HepG2 (cell line): ENCODE measurements around the gene IRF7. TPM values are rescaled to one million over a fixed set of nuclear protein-coding genes. Genes with fewer than 3 reads are reported as not detected.

Experiments
- AGO2 ChIP-seq: fragments of 200-400 bp; formaldehyde crosslinking; optimal IDR thresholded peaks from 2 replicates; pipeline ENCODE3; 2017; ENCODE audit warnings: mild to moderate bottlenecking, low read depth, low read length, moderate library complexity
- BRF2 ChIP-seq: sonication (generic); formaldehyde crosslinking; IDR thresholded peaks from 2 replicates; pipeline ENCODE4 v1.8.1; 2022; ENCODE audit warnings: mild to moderate bottlenecking, missing genetic modification reagents
- CHD4 ChIP-seq: fragments of 200-600 bp; sonication (generic); IDR thresholded peaks from 2 replicates; pipeline ENCODE4 v1.7.0; 2017; ENCODE audit warnings: mild to moderate bottlenecking, low read length, borderline replicate concordance
- HNRNPK ChIP-seq: fragments of 200-400 bp; formaldehyde crosslinking; IDR thresholded peaks from 2 replicates; pipeline ENCODE4 v1.6.1; 2018; ENCODE audit warnings: low read length, low read depth, moderate library complexity, mild to moderate bottlenecking; ENCODE audit not compliant: poor library complexity, severe bottlenecking
- KDM4B ChIP-seq: sonication (generic); formaldehyde crosslinking; IDR thresholded peaks from 2 replicates; pipeline ENCODE4 v1.4.0; 2020; ENCODE audit warnings: missing genetic modification reagents
- NONO ChIP-seq, 2 experiments: fragments of 450-650 bp in 1 of 2; sonication (generic) in 1 of 2; formaldehyde crosslinking in 1 of 2; IDR thresholded peaks in 1 of 2; conservative IDR thresholded peaks in 1 of 2; 2 replicates each; pipeline versions ENCODE4 v1.6.1 to v1.8.0; 2017 to 2022; ENCODE audit warnings: mild to moderate bottlenecking in 1 of 2, missing genetic modification reagents in 1 of 2, moderate library complexity in 1 of 2
- TEAD2 ChIP-seq: sonication (generic); formaldehyde crosslinking; IDR thresholded peaks from 2 replicates; pipeline ENCODE4 v1.9.0; 2021; ENCODE audit warnings: missing genetic modification reagents
- THYN1 ChIP-seq: sonication (generic); formaldehyde crosslinking; IDR thresholded peaks from 2 replicates; pipeline ENCODE4 v1.8.1; 2023; ENCODE audit warnings: low read depth, mild to moderate bottlenecking, moderate library complexity, missing genetic modification reagents, borderline replicate concordance
- TRIM22 ChIP-seq: fragments of 450-650 bp; IDR thresholded peaks from 2 replicates; pipeline ENCODE4 v1.6.1; 2017
- ZBTB40 ChIP-seq, 2 experiments: fragments of 450-650 bp in 1 of 2; sonication (generic) in 1 of 2; formaldehyde crosslinking in 1 of 2; IDR thresholded peaks; 2 replicates each; pipeline versions ENCODE4 v1.6.1 to v1.8.0; 2016 to 2022; ENCODE audit warnings: antibody characterized with exemption in 1 of 2, mild to moderate bottlenecking in 1 of 2, missing genetic modification reagents in 1 of 2
- ZMAT3 ChIP-seq: sonication (generic); formaldehyde crosslinking; conservative IDR thresholded peaks from 2 replicates; pipeline ENCODE4 v1.7.0; 2021; ENCODE audit warnings: missing genetic modification reagents
- ZNF10 ChIP-seq: sonication (generic); formaldehyde crosslinking; IDR thresholded peaks from 2 replicates; pipeline ENCODE4 v1.4.0; 2020; ENCODE audit warnings: mild to moderate bottlenecking, low read depth, missing genetic modification reagents, borderline replicate concordance
- ZNF362 ChIP-seq: sonication (generic); formaldehyde crosslinking; IDR thresholded peaks from 2 replicates; pipeline ENCODE4 v1.4.0; 2020; ENCODE audit warnings: missing genetic modification reagents, mild to moderate bottlenecking, borderline replicate concordance
- ZNF557 ChIP-seq: sonication (generic); formaldehyde crosslinking; IDR thresholded peaks from 2 replicates; pipeline ENCODE4 v1.4.0; 2020; ENCODE audit warnings: missing genetic modification reagents
- ZNF703 ChIP-seq: sonication (generic); formaldehyde crosslinking; IDR thresholded peaks from 2 replicates; pipeline ENCODE4 v1.5.1; 2020; ENCODE audit warnings: missing genetic modification reagents, mild to moderate bottlenecking, moderate library complexity, borderline replicate concordance
- polyA plus RNA-seq, 8 experiments: library from polyadenylated mRNA; depleted of rRNA in 3 of 8; stranded (reverse) in 7 of 8; unstranded in 1 of 8; fragments of >200 nt; fragmentation: Illumina TruSeq in 4 of 8; extraction: Trizol in 4 of 8; gene quantifications; 2 replicates each; pipeline versions ENCODE4 v1.2.1 to v1.2.3, GENCODE V29; 2011 to 2016; ENCODE audit warnings: low read depth in 4 of 8, missing spikeins in 1 of 8, mixed read lengths in 1 of 8; ENCODE audit not compliant: insufficient read depth in 1 of 8
- total RNA-seq, 5 experiments: library from RNA; depleted of rRNA; stranded (reverse); fragments of >200 nt; fragmentation: Illumina TruSeq; extraction: Trizol; gene quantifications; 2 replicates each; pipeline ENCODE4 v1.2.3, GENCODE V29; 2016; ENCODE audit warnings: low read depth in 1 of 5

Gene IRF7
- total and polyA plus RNA-seq, 2 of the 13 experiments (the other 11 are each of a cell fraction or from before 2014, with no cell fraction given) = not detected

GRCh38 chr11:569158-569885 is 46.4 kb downstream of the IRF7 start (continued):
- TF ChIP-seq THYN1 (no peak), ZNF362 (CRISPR knock-in tag) (no peak), NONO (IDR thresholded peaks at IDR 0.05) (no peak), NONO (CRISPR knock-in tag; conservative IDR thresholded peaks at IDR 0.05) (0 out of 2 replicates have a peak, but pooled peaks have one; percentile 46), AGO2 (peak; percentile 79), ZNF557 (CRISPR knock-in tag) (no peak), KDM4B (no peak), BRF2 (CRISPR knock-in tag) (no peak), ZNF10 (CRISPR knock-in tag) (no peak), HNRNPK (no peak), TEAD2 (CRISPR knock-in tag) (no peak), TRIM22 (no peak), CHD4 (no peak), ZMAT3 (CRISPR knock-in tag) (no peak), ZBTB40 (IDR thresholded peaks at IDR 0.05) (no peak), ZBTB40 (CRISPR knock-in tag; IDR thresholded peaks at IDR 0.05) (peak; percentile 42; the same call in 1 of the 2 replicates), ZNF703 (no peak)
